Endothelial cell of umbilical vein (primary cell): ENCODE data around the gene RTEL1. TPM values are rescaled to one million over a fixed set of nuclear protein-coding genes. Genes with fewer than 3 reads are reported as not detected.

Experiments
- BruUV-seq: library from RNA; stranded (reverse); fragments of 400-500 nt; replicated peaks from 2 replicates; lab custom pipeline; 2021; lab: Mats Ljungman, UMichigan
- CTCF ChIA-PET: fragments of 300-600, 350-600 bp; sonication (Branson Sonifier 250); formaldehyde crosslinking; loops from one replicate; lab custom pipeline; 2021; ENCODE audit warnings: antibody characterized with exemption, inconsistent platforms; lab: Charles Lee
- POLR2A ChIA-PET: fragments of 300-600, 350-600 bp; sonication (Branson Sonifier 250); formaldehyde crosslinking; loops from one replicate; lab custom pipeline; 2021; ENCODE audit warnings: antibody characterized with exemption, inconsistent platforms; lab: Charles Lee
- DNase-seq: peaks from one replicate; pipeline ENCODE4 v3.0.0-alpha.2; 2011; ENCODE audit warnings: low read depth, low spot score
- FAIRE-seq: peaks from 2 replicates; lab custom pipeline; 2011; peaks lifted over from hg19 to GRCh38; lab: Jason Lieb, UNC
- H2AFZ ChIP-seq: 2 replicates; pipeline ENCODE4 v1.6.0; 2012; ENCODE audit warnings: low read depth, low read length, control low read depth, inconsistent platforms
- H3K27ac ChIP-seq: 2 replicates; pipeline ENCODE4 v1.5.1; 2011; ENCODE audit warnings: low read depth, mild to moderate bottlenecking, control low read depth, low read length, moderate library complexity; ENCODE audit not compliant: insufficient read depth
- H3K27me3 ChIP-seq, 2 experiments: 2 replicates each; pipeline versions ENCODE4 v1.6.0 to v1.6.1; 2011; ENCODE audit warnings: low read length in 2 of 2, mixed read lengths in 1 of 2; ENCODE audit not compliant: control insufficient read depth in 2 of 2, insufficient read depth in 2 of 2
- H3K36me3 ChIP-seq, 2 experiments: 2 replicates in 1 of 2; 3 replicates in 1 of 2; pipeline ENCODE4 v1.5.1; 2011; ENCODE audit warnings: low read length in 2 of 2, mild to moderate bottlenecking in 1 of 2, moderate library complexity in 1 of 2; ENCODE audit not compliant: control insufficient read depth in 2 of 2, insufficient read depth in 2 of 2; ENCODE audit errors: extremely low read depth in 1 of 2
- H3K4me1 ChIP-seq: 3 replicates; pipeline ENCODE4 v1.5.1; 2011; ENCODE audit warnings: mild to moderate bottlenecking, low read length; ENCODE audit not compliant: control insufficient read depth, insufficient read depth; ENCODE audit errors: extremely low read depth
- H3K4me2 ChIP-seq: 2 replicates; pipeline ENCODE4 v1.6.1; 2011; ENCODE audit warnings: low read length, control low read depth, mixed read lengths; ENCODE audit not compliant: insufficient read depth
- H3K4me3 ChIP-seq, 3 experiments: fragments of 200-600 bp in 1 of 3; sonication (generic), shearing (Covaris generic) in 1 of 3; replicated peaks in 1 of 3; 2 replicates each; pipeline ENCODE4 v1.5.1; 2011 to 2016; ENCODE audit warnings: control low read depth in 3 of 3, low read length in 3 of 3, mild to moderate bottlenecking in 2 of 3, inconsistent platforms in 1 of 3, low read depth in 1 of 3, moderate library complexity in 1 of 3; ENCODE audit not compliant: insufficient read depth in 1 of 3
- H3K79me2 ChIP-seq: 2 replicates; pipeline ENCODE4 v1.6.0; 2012; ENCODE audit warnings: low read length, inconsistent platforms; ENCODE audit not compliant: control insufficient read depth, insufficient read depth
- H3K9ac ChIP-seq: replicated peaks from 2 replicates; pipeline ENCODE3; 2011; ENCODE audit warnings: low read length, control low read depth; ENCODE audit not compliant: insufficient read depth; ENCODE audit errors: extremely low read depth
- H3K9me1 ChIP-seq: replicated peaks from 3 replicates; pipeline ENCODE4 v1.6.0; 2011; ENCODE audit warnings: mild to moderate bottlenecking, low read length; ENCODE audit not compliant: control insufficient read depth, insufficient read depth; ENCODE audit errors: extremely low read depth
- H3K9me3 ChIP-seq: replicated peaks from 2 replicates; pipeline ENCODE4 v1.5.1; 2012; ENCODE audit warnings: low read length, inconsistent platforms; ENCODE audit not compliant: control insufficient read depth, insufficient read depth
- H4K20me1 ChIP-seq: replicated peaks from 2 replicates; pipeline ENCODE3; 2011; ENCODE audit warnings: mild to moderate bottlenecking, low read length; ENCODE audit not compliant: control insufficient read depth, insufficient read depth; ENCODE audit errors: extremely low read depth
- CTCF ChIP-seq, 2 donors: IDR thresholded peaks; 1 replicate in 1 of 2; 2 replicates in 1 of 2; pipeline ENCODE4 v1.5.1; 2011; ENCODE audit warnings: low read length in 2 of 2, mild to moderate bottlenecking in 2 of 2, moderate library complexity in 2 of 2, control low read depth in 1 of 2, inconsistent platforms in 1 of 2, low read depth in 1 of 2; ENCODE audit not compliant: insufficient read depth in 1 of 2; ENCODE audit errors: extremely low read depth in 1 of 2
- EZH2 ChIP-seq: IDR thresholded peaks from 2 replicates; pipeline ENCODE4 v1.6.1; 2012; ENCODE audit warnings: borderline replicate concordance, low read depth, mild to moderate bottlenecking, moderate library complexity, low read length, inconsistent platforms; ENCODE audit not compliant: severe bottlenecking
- FOS ChIP-seq: IDR thresholded peaks from 2 replicates; pipeline ENCODE4 v1.6.1; 2011; ENCODE audit warnings: mild to moderate bottlenecking, low read length, moderate library complexity, borderline replicate concordance; ENCODE audit not compliant: insufficient read depth
- GATA2 ChIP-seq: IDR thresholded peaks from 2 replicates; pipeline ENCODE4 v1.7.0; 2011; ENCODE audit warnings: low read depth, mild to moderate bottlenecking, moderate library complexity, mixed read lengths, low read length; ENCODE audit not compliant: insufficient read length, insufficient read depth
- JUN ChIP-seq: IDR thresholded peaks from 2 replicates; pipeline ENCODE4 v1.6.1; 2011; ENCODE audit warnings: borderline replicate concordance, low read depth; ENCODE audit not compliant: insufficient read length, insufficient read depth
- MAX ChIP-seq: IDR thresholded peaks from 2 replicates; pipeline ENCODE4 v1.6.1; 2011; ENCODE audit not compliant: insufficient read depth, insufficient read length
- MYC ChIP-seq: IDR thresholded peaks from one replicate; pipeline ENCODE4 v1.6.1; 2011; ENCODE audit warnings: mild to moderate bottlenecking, low read depth, low read length
- POLR2A ChIP-seq: IDR thresholded peaks from 2 replicates; pipeline ENCODE4 v1.6.1; 2012; ENCODE audit warnings: low read depth, mild to moderate bottlenecking, control low read depth, low read length
- POLR2AphosphoS5 ChIP-seq: IDR thresholded peaks from 2 replicates; pipeline ENCODE4 v1.6.1; 2012; ENCODE audit warnings: low read depth, mild to moderate bottlenecking, control low read depth, low read length, moderate library complexity; ENCODE audit not compliant: insufficient read depth
- dilution Hi-C: fragments of 300-500 bp; cut with MboI; formaldehyde crosslinking; loops from one replicate; pipeline ENCODE4 v1.15.0; 2019; ENCODE audit warnings: low sequenced_read_pairs; ENCODE audit not compliant: extremely low pct_ligation_motif_present
- intact Hi-C: fragments of 100-400 bp; cut with micrococcal nuclease; formaldehyde crosslinking; loops from one replicate; pipeline ENCODE4 v1.10.0; 2022
- polyA plus RNA-seq, 4 experiments: library from polyadenylated mRNA; depleted of rRNA in 3 of 4; stranded (reverse) in 3 of 4; unstranded in 1 of 4; fragments of >200 nt; gene quantifications; 2 replicates each; pipeline versions ENCODE4 v1.2.1 to v1.2.3, GENCODE V29; 2011 to 2012; ENCODE audit warnings: missing spikeins in 1 of 4
- total RNA-seq: library from RNA; stranded (reverse); gene quantifications from 2 replicates; pipeline ENCODE4 v1.2.3, GENCODE V29; 2021

RTEL1 gene
- total and polyA plus RNA-seq, 2 donors (not counting 3 experiments of a cell fraction or from before 2014, with no cell fraction given) = 17.0 to 44.9 TPM

- no peak overlapping the region for H3K4me3 ChIP-seq
- dilution Hi-C loops (no loop called here), intact Hi-C loops (loop anchor here (5.0 kb wide), 1 partner anchor 41 kb away; the partner anchor contains the start of gene TNFRSF6B)
- no peak overlapping the region for H3K27ac ChIP-seq
- no peak overlapping the region for H2AFZ ChIP-seq
- FAIRE-seq = no peak
- peaks cover 9% of the 10 kb centered on the region for H3K4me1 ChIP-seq
- TF ChIP-seq POLR2AphosphoS5 (no peak), JUN (no peak), GATA2 (no peak), POLR2A (no peak), FOS (no peak), MAX (no peak), MYC (no peak), EZH2 (no peak), CTCF (IDR thresholded peaks at IDR 0.05; ENCODE audit: extremely low read depth in 1 of 2, insufficient read depth in 1 of 2, low read depth in 1 of 2, low read length in 2 of 2) (no peak)
- BruUV-seq = no TSS peak
- no peak overlapping the region for H3K4me2 ChIP-seq
- no peaks in the 10 kb centered on the region for H3K9me3 ChIP-seq
- H3K9me1 ChIP-seq = no peaks in the 10 kb centered on the region
- POLR2A ChIA-PET = no interaction called here
- H4K20me1 ChIP-seq = no peaks in the 10 kb centered on the region
- H3K9ac ChIP-seq = no peak overlapping the region
- H3K36me3 ChIP-seq = peaks cover 0 to 38% of the 10 kb centered on the region in 2 experiments
- H3K27me3 ChIP-seq = no peaks in the 10 kb centered on the region
- CTCF ChIA-PET = interaction anchor here (0.5 to 1.1 kb wide), 3 partner anchors 31 to 235 kb away, joined by 3 to 6 read pairs (median 5); partner anchors contain the start of genes ARFRP1 and ZGPAT
- H3K79me2 ChIP-seq = no peaks in the 10 kb centered on the region
- no peak for DNase-seq
These were observed 80.6 kb downstream of the RTEL1 start for GRCh38 chr20:63738687-63739129.
